ENCODE results near the gene TENM3. TPM values are rescaled to one million over a fixed set of nuclear protein-coding genes. Genes with fewer than 3 reads are reported as not detected.

The TENM3 gene
- polyA plus RNA-seq, 4 donors: 15.2 to 18.5 (median 17.5) TPM

- DNase-seq (ENCODE audit: low read depth in 4 of 4, low spot score in 3 of 4): no peak
Observed at GRCh38 chr4:182593402-182593801, 350.2 kb downstream of the TENM3 start.

GRCh38 chr4:182593864-182594263, 350.7 kb downstream of the TENM3 start:
- DNase-seq (ENCODE audit: low read depth in 4 of 4, low spot score in 3 of 4): no peak

- DNase-seq (ENCODE audit: low read depth in 4 of 4, low spot score in 3 of 4): no peak
Observed at GRCh38 chr4:182600093-182600492, 356.9 kb downstream of the TENM3 start.

GRCh38 chr4:182600856-182601255, 357.7 kb downstream of the TENM3 start:
- DNase-seq (ENCODE audit: low read depth in 4 of 4, low spot score in 3 of 4): no peak

- no peak for DNase-seq (ENCODE audit: low read depth in 4 of 4, low spot score in 3 of 4)
Observed at GRCh38 chr4:182604161-182604622, 361.0 kb downstream of the TENM3 start.

- DNase-seq (ENCODE audit: low read depth in 4 of 4, low spot score in 3 of 4): no peak
Observed at GRCh38 chr4:182604953-182605352, 361.8 kb downstream of the TENM3 start.

GRCh38 chr4:182608525-182608924, 365.3 kb downstream of the TENM3 start:
- no peak for DNase-seq (ENCODE audit: low read depth in 4 of 4, low spot score in 3 of 4)

- DNase-seq (ENCODE audit: low read depth in 4 of 4, low spot score in 3 of 4): no peak
Observed at GRCh38 chr4:182616476-182616875, 373.3 kb downstream of the TENM3 start.

GRCh38 chr4:182619660-182620059, 376.5 kb downstream of the TENM3 start:
- no peak for DNase-seq (ENCODE audit: low read depth in 4 of 4, low spot score in 3 of 4)

- no peak for DNase-seq (ENCODE audit: low read depth in 4 of 4, low spot score in 3 of 4)
Observed at GRCh38 chr4:182620111-182620980, 377.1 kb downstream of the TENM3 start.

GRCh38 chr4:182624281-182624680, 381.1 kb downstream of the TENM3 start:
- DNase-seq (ENCODE audit: low read depth in 4 of 4, low spot score in 3 of 4): no peak

- DNase-seq (ENCODE audit: low read depth in 4 of 4, low spot score in 3 of 4): no peak
Observed at GRCh38 chr4:182625193-182625592, 382.0 kb downstream of the TENM3 start.

- DNase-seq (ENCODE audit: low read depth in 4 of 4, low spot score in 3 of 4): no peak
Observed at GRCh38 chr4:182627996-182628395, 384.8 kb downstream of the TENM3 start.

- no peak for DNase-seq (ENCODE audit: low read depth in 4 of 4, low spot score in 3 of 4)
Observed at GRCh38 chr4:182628544-182628943, 385.3 kb downstream of the TENM3 start.

- no peak for DNase-seq (ENCODE audit: low read depth in 4 of 4, low spot score in 3 of 4)
Observed at GRCh38 chr4:182629096-182629495, 385.9 kb downstream of the TENM3 start.

- no peak for DNase-seq (ENCODE audit: low read depth in 4 of 4, low spot score in 3 of 4)
Observed at GRCh38 chr4:182640491-182640890, 397.3 kb downstream of the TENM3 start.

GRCh38 chr4:182640932-182641331, 397.7 kb downstream of the TENM3 start:
- no peak for DNase-seq (ENCODE audit: low read depth in 4 of 4, low spot score in 3 of 4)

GRCh38 chr4:182642831-182643230, 399.6 kb downstream of the TENM3 start:
- no peak for DNase-seq (ENCODE audit: low read depth in 4 of 4, low spot score in 3 of 4)

- no peak for DNase-seq (ENCODE audit: low read depth in 4 of 4, low spot score in 3 of 4)
Observed at GRCh38 chr4:182643801-182644682, 400.8 kb downstream of the TENM3 start.

- DNase-seq (ENCODE audit: low read depth in 4 of 4, low spot score in 3 of 4): no peak
Observed at GRCh38 chr4:182644683-182645050, 401.5 kb downstream of the TENM3 start.

- DNase-seq (ENCODE audit: low read depth in 4 of 4, low spot score in 3 of 4): no peak
Observed at GRCh38 chr4:182645511-182645910, 402.3 kb downstream of the TENM3 start.
